MCF 10A (cell line): Measurements from ENCODE around the gene SETD9. TPM values are rescaled to one million over a fixed set of nuclear protein-coding genes. Genes with fewer than 3 reads are reported as not detected.

Source experiments
- BruUV-seq: library from RNA; stranded (reverse); fragments of 400-500 nt; replicated peaks from 2 replicates; lab custom pipeline; 2021; lab: Mats Ljungman, UMichigan
- CTCF ChIA-PET: fragments of 300-600 bp; sonication (Branson Sonifier 250); formaldehyde crosslinking; extraction: SDS; loops from one replicate; lab custom pipeline; 2021; ENCODE audit warnings: antibody characterized with exemption, inconsistent platforms; lab: Yijun Ruan, JAX
- POLR2A ChIA-PET: fragments of 300-600, 350-650 bp; sonication (Branson Sonifier 250); formaldehyde crosslinking; extraction: SDS; loops from one replicate; lab custom pipeline; 2020; ENCODE audit warnings: antibody characterized with exemption, inconsistent platforms; lab: Yijun Ruan, JAX
- DNase-seq: peaks from one replicate; pipeline ENCODE4 v3.0.0-alpha.2; 2018; ENCODE audit not compliant: unreplicated experiment
- H3K27ac Mint-ChIP-seq: one replicate; pipeline ENCODE4 v1.8.0; 2022; ENCODE audit warnings: mild to moderate bottlenecking, low read depth, mixed read lengths; ENCODE audit not compliant: unreplicated experiment
- H3K27me3 Mint-ChIP-seq: one replicate; pipeline ENCODE4 v1.8.0; 2022; ENCODE audit warnings: mixed read lengths; ENCODE audit not compliant: insufficient read depth, unreplicated experiment
- H3K36me3 Mint-ChIP-seq: one replicate; pipeline ENCODE4 v1.8.0; 2022; ENCODE audit warnings: mild to moderate bottlenecking, moderate library complexity, mixed read lengths; ENCODE audit not compliant: insufficient read depth, unreplicated experiment
- H3K4me1 Mint-ChIP-seq: one replicate; pipeline ENCODE4 v1.8.0; 2022; ENCODE audit warnings: mixed read lengths; ENCODE audit not compliant: insufficient read depth, unreplicated experiment
- H3K4me3 Mint-ChIP-seq: one replicate; pipeline ENCODE4 v1.8.0; 2022; ENCODE audit warnings: mild to moderate bottlenecking, moderate library complexity, mixed read lengths; ENCODE audit not compliant: unreplicated experiment
- H3K9me3 Mint-ChIP-seq: one replicate; pipeline ENCODE4 v1.8.0; 2022; ENCODE audit warnings: mixed read lengths; ENCODE audit not compliant: unreplicated experiment
- intact Hi-C: fragments of 100-400 bp; cut with micrococcal nuclease; formaldehyde crosslinking; loops from 2 replicates; pipeline ENCODE4 v1.14.1; 2022
- total RNA-seq: library from RNA; stranded (reverse); gene quantifications from 2 replicates; pipeline ENCODE4 v1.2.3, GENCODE V29; 2022
- TF ChIP-seq, protein P1 (sequence below): fragments of 200-600 bp; IDR thresholded peaks from one replicate; pipeline ENCODE4 v1.8.0; 2022; ENCODE audit warnings: antibody characterized with exemption, mild to moderate bottlenecking; ENCODE audit not compliant: unreplicated experiment

The SETD9 gene
- total RNA-seq, 1 experiment from 2014 or later = 11.5 TPM

DNA sequence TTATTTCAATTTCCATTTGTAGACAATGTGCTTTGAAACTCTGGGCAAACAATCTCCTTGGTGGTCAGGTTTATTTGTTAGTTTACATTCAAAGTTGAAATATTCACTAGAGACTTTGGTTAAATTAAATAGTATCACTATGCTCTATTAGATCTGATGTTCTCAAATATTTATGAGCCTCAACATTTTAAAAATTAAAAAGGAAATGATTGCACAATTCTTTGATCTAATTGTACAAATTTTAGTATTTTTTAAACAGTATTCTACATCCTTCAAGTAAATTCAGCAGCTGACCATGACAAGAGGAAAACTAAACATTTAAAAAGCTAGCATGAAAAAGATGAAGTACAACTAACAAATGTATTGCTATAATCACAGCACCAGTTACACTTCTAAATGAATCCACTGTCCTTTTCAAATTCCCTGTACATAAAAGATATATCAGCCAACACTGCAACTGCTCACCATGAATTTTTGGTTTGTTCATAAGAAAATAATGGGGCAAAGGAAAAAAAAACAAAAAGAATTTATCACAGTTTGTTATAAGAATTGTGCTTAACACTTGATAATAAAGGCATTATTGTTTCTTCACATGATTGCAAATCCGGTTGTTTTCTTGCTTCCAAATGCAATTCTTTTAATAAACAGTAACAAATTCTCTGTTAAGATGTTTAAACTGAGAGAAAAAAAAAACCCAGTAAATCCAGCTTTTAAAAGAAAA, 10.7 kb downstream of the SETD9 start:
- POLR2A ChIA-PET = interaction anchor here (0.6 to 2.2 kb wide), 2 partner anchors 10 to 937 kb away, joined by 4 to 21 read pairs; partner anchors contain the start of gene SETD9
- BruUV-seq = no TSS peak

DNA sequence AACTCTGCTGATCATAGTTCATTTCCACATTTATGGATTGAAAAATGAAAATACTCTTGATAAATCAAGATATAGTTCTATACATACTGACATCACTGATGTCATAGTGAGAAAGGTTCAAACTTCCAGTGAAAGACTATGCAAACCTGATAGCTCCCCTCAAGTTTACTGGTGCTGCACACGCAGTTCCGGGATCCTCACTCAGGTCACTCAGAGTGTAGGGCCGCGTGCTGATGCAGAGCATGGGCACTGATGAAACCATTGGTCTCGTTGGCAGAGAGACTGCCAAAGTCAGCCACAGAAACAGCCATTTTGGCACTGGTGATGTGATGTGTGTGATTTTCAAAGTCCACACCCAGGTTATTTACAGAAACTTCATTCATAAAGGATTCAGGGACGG, 13.5 kb downstream of the SETD9 start:
- no TSS peak for BruUV-seq
- no peaks in the 10 kb centered on the region for H3K4me1 Mint-ChIP-seq
- no peak for DNase-seq
- ChIA-PET POLR2A (interaction anchor here (0.9 kb wide), 1 partner anchor 27 kb away, joined by 4 read pairs; no protein-coding TSS in a partner anchor), CTCF (interaction anchor here (0.9 kb wide), 1 partner anchor 297 kb away, joined by 5 read pairs; no protein-coding TSS in a partner anchor)
- TF ChIP-seq, protein P1, sequence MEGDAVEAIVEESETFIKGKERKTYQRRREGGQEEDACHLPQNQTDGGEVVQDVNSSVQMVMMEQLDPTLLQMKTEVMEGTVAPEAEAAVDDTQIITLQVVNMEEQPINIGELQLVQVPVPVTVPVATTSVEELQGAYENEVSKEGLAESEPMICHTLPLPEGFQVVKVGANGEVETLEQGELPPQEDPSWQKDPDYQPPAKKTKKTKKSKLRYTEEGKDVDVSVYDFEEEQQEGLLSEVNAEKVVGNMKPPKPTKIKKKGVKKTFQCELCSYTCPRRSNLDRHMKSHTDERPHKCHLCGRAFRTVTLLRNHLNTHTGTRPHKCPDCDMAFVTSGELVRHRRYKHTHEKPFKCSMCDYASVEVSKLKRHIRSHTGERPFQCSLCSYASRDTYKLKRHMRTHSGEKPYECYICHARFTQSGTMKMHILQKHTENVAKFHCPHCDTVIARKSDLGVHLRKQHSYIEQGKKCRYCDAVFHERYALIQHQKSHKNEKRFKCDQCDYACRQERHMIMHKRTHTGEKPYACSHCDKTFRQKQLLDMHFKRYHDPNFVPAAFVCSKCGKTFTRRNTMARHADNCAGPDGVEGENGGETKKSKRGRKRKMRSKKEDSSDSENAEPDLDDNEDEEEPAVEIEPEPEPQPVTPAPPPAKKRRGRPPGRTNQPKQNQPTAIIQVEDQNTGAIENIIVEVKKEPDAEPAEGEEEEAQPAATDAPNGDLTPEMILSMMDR = no peak
- intact Hi-C loops = no loop called here
- no peak overlapping the region for H3K4me3 Mint-ChIP-seq
- H3K27ac Mint-ChIP-seq = no peak overlapping the region
- no peaks in the 10 kb centered on the region for H3K9me3 Mint-ChIP-seq
- no peaks in the 10 kb centered on the region for H3K27me3 Mint-ChIP-seq
- peaks cover 59% of the 10 kb centered on the region for H3K36me3 Mint-ChIP-seq

More for the DNA sequence above, 10.7 kb downstream of the SETD9 start:
- Mint-ChIP-seq H3K27me3 (no peaks in the 10 kb centered on the region), H3K4me3 (no peak overlapping the region), H3K36me3 (peaks cover 40% of the 10 kb centered on the region), H3K27ac (no peak overlapping the region), H3K4me1 (no peaks in the 10 kb centered on the region), H3K9me3 (no peaks in the 10 kb centered on the region)
- CTCF ChIA-PET = interaction anchor here (0.6 to 1.5 kb wide), 4 partner anchors 20 to 656 kb away, joined by 3 to 4 read pairs (median 3); no protein-coding TSS in a partner anchor
- no peak for DNase-seq
- intact Hi-C loops = no loop called here
- TF ChIP-seq, protein P1 = no peak

GRCh38 chr5:56934325-56934724, 24.9 kb downstream of the SETD9 start:
- intact Hi-C loops = no loop called here
- Mint-ChIP-seq H3K4me3 (no peak overlapping the region), H3K36me3 (peaks cover 76% of the 10 kb centered on the region), H3K27me3 (no peaks in the 10 kb centered on the region), H3K27ac (no peak overlapping the region), H3K9me3 (no peaks in the 10 kb centered on the region), H3K4me1 (no peaks in the 10 kb centered on the region)
- BruUV-seq = no TSS peak
- no peak for DNase-seq
- ChIA-PET CTCF (interaction anchor here (0.6 to 1.1 kb wide), 3 partner anchors 158 to 976 kb away, joined by 3 to 4 read pairs (median 3); no protein-coding TSS in a partner anchor), POLR2A (interaction anchor here (1.0 kb wide), 1 partner anchor 16 kb away, joined by 3 read pairs; no protein-coding TSS in a partner anchor)
- TF ChIP-seq, protein P1 = no peak

DNA sequence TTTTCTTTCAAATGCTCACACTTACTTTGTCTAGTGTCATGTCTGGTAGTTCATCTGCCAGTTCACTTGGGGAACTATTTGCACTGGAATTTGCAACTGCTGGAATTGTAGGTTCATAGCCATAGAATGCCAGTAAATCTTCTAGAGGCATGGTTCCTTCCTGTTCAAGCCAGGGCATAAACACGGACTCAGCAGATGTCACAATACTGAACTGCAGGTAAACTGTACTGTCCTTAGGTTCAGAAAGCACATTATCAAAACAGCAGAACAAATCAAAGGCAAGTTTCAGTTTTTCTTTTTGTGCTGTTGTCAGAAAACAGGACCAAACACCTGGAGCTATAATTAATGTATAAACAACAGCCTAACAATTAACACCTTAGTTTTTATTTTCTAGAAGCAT, 29.5 kb downstream of the SETD9 start:
- intact Hi-C loops = no loop called here
- no peaks in the 10 kb centered on the region for H3K9me3 Mint-ChIP-seq
- H3K27me3 Mint-ChIP-seq = no peaks in the 10 kb centered on the region
- no peak overlapping the region for H3K4me3 Mint-ChIP-seq
- no peak overlapping the region for H3K27ac Mint-ChIP-seq
- H3K36me3 Mint-ChIP-seq = peaks cover 69% of the 10 kb centered on the region
- no peak for DNase-seq
- POLR2A ChIA-PET = interaction anchor here (0.6 kb wide), 1 partner anchor 129 kb away, joined by 3 read pairs; no protein-coding TSS in a partner anchor
- H3K4me1 Mint-ChIP-seq = peaks cover 4% of the 10 kb centered on the region
- no TSS peak for BruUV-seq
- CTCF ChIA-PET = no interaction called here
- TF ChIP-seq, protein P1 = no peak
